ENCODE measurements around the gene UBXN4. TPM values are rescaled to one million over a fixed set of nuclear protein-coding genes. Genes with fewer than 3 reads are reported as not detected.

The UBXN4 gene
- total RNA-seq, 6 experiments from 2014 or later = 65.8 to 89.1 (median 74.3) TPM

- Mint-ChIP-seq H3K27me3 (ENCODE audit: insufficient read depth) (peaks cover 2% of the 10 kb centered on the region; the same call in 1 of the 2 replicates), H3K36me3 (ENCODE audit: low read depth) (peaks cover 39% of the 10 kb centered on the region), H3K4me1 (ENCODE audit: low read depth) (peaks cover 46% of the 10 kb centered on the region), H3K4me3 (peak overlapping the region; percentile 92), H3K9me3 (no peaks in the 10 kb centered on the region), H3K27ac (peak overlapping the region; percentile 70)
- TF ChIP-seq CTCF (IDR thresholded peaks at IDR 0.05) = peak; percentile 37
- peak; percentile 17 for DNase-seq
Observed at GRCh38 chr2:135744760-135745314, 3.2 kb downstream of the UBXN4 start.

GRCh38 chr2:135745545-135745944, 3.9 kb downstream of the UBXN4 start:
- H3K4me3 Mint-ChIP-seq = peak overlapping the region; percentile 92
- peaks cover 2% of the 10 kb centered on the region; the same call in 1 of the 2 replicates for H3K27me3 Mint-ChIP-seq (ENCODE audit: insufficient read depth)
- TF ChIP-seq CTCF (IDR thresholded peaks at IDR 0.05) = no peak
- H3K36me3 Mint-ChIP-seq (ENCODE audit: low read depth) = peaks cover 41% of the 10 kb centered on the region
- peak overlapping the region; percentile 70 for H3K27ac Mint-ChIP-seq
- H3K9me3 Mint-ChIP-seq = no peaks in the 10 kb centered on the region
- H3K4me1 Mint-ChIP-seq (ENCODE audit: low read depth) = peaks cover 46% of the 10 kb centered on the region
- DNase-seq = peak; percentile 83

DNA sequence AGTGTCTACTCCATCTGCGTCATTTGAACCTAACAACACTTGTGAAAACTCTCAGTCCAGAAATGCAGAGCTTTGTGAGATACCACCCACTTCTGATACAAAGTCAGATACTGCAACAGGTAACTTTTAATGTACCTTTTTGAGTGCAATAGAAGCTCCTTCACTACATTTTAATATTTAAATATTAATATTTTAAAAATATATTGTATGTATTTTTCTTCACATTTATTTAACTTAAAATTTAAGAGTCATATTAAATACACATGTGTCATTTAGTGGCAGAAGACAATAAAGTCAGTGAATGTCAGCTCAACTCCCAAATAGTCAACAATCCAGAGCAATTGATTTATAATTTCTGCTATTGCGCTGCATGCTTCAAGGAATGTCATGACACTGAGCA, 13.9 kb downstream of the UBXN4 start:
- H3K27me3 Mint-ChIP-seq (ENCODE audit: insufficient read depth) = no peaks in the 10 kb centered on the region
- DNase-seq = no peak
- peaks cover 45% of the 10 kb centered on the region for H3K36me3 Mint-ChIP-seq (ENCODE audit: low read depth)
- H3K9me3 Mint-ChIP-seq = peaks cover 12% of the 10 kb centered on the region
- TF ChIP-seq CTCF (IDR thresholded peaks at IDR 0.05) = no peak
- H3K4me1 Mint-ChIP-seq (ENCODE audit: low read depth) = no peaks in the 10 kb centered on the region
- H3K4me3 Mint-ChIP-seq = no peak overlapping the region
- no peak overlapping the region for H3K27ac Mint-ChIP-seq

DNA sequence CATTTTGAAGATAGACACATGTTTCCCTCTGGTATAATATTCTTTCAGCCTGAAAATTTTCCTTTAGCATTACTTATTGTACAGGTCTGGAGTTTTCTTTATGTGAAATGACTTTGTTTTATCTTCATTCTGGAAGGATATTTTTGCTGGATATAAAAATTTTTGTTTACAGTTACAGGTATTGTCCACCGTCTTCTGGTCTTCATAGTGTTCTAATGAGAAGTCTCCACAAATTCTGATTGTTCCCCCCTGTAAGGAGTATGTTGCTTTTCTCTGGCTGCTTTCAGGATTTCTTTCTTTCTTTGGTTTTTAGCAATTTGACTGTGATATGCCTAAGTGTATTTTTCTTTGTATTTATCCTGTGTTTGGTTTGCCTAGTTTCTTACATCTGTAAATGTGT, 15.0 kb downstream of the UBXN4 start:
- no peak overlapping the region for H3K4me3 Mint-ChIP-seq
- H3K27ac Mint-ChIP-seq = no peak overlapping the region

GRCh38 chr2:135762022-135762421, 20.4 kb downstream of the UBXN4 start:
- peaks cover 28% of the 10 kb centered on the region for H3K36me3 Mint-ChIP-seq (ENCODE audit: low read depth)
- peaks cover under 1% of the 10 kb centered on the region; the same call in 1 of the 2 replicates for H3K9me3 Mint-ChIP-seq
- no peaks in the 10 kb centered on the region for H3K4me1 Mint-ChIP-seq (ENCODE audit: low read depth)
- TF ChIP-seq CTCF (IDR thresholded peaks at IDR 0.05) = no peak
- no peak for DNase-seq
- H3K4me3 Mint-ChIP-seq = no peak overlapping the region
- no peak overlapping the region for H3K27ac Mint-ChIP-seq
- no peaks in the 10 kb centered on the region for H3K27me3 Mint-ChIP-seq (ENCODE audit: insufficient read depth)

More for the DNA sequence above, 15.0 kb downstream of the UBXN4 start:
- Mint-ChIP-seq H3K27me3 (ENCODE audit: insufficient read depth) (no peaks in the 10 kb centered on the region), H3K36me3 (ENCODE audit: low read depth) (peaks cover 45% of the 10 kb centered on the region), H3K9me3 (peaks cover 12% of the 10 kb centered on the region), H3K4me1 (ENCODE audit: low read depth) (no peaks in the 10 kb centered on the region)
- DNase-seq = no peak
- TF ChIP-seq CTCF (IDR thresholded peaks at IDR 0.05) = no peak

Measured in HFFc6 (cell line).